Renal pelvis (tissue), 4 donors: ENCODE measurements around the gene ASCC3. TPM values are rescaled to one million over a fixed set of nuclear protein-coding genes. Genes with fewer than 3 reads are reported as not detected.
A peak's percentile ranks its signal among the peaks of the same experiment; 100 is the strongest.
"Not testable (repeated sequence)": the region's sequence is repeated elsewhere in the genome, so short reads cannot be mapped to it uniquely, and the experiment has no call there.

Experiments used
- DNase-seq: peaks from one replicate; pipeline ENCODE4 v3.0.0-alpha.2; 2013
- polyA plus RNA-seq, 3 donors: library from polyadenylated mRNA; unstranded; fragments of 120-200 nt; gene quantifications; one replicate each; pipeline ENCODE4 v1.2.1, GENCODE V29; 2013; ENCODE audit not compliant: insufficient read length in 3 of 3

The ASCC3 gene
- polyA plus RNA-seq, 3 donors: 18.9 to 22.9 (median 20.4) TPM

GRCh38 chr6:100665041-100665380, 216.1 kb downstream of the ASCC3 start:
- no peak for DNase-seq

- peak; percentile 11 for DNase-seq
Observed at GRCh38 chr6:100664274-100665040, 216.7 kb downstream of the ASCC3 start.

GRCh38 chr6:100663219-100663863, 217.8 kb downstream of the ASCC3 start:
- no peak for DNase-seq

GRCh38 chr6:100662264-100662663, 218.9 kb downstream of the ASCC3 start:
- no peak for DNase-seq

- DNase-seq: no peak
Observed at GRCh38 chr6:100658486-100658885, 222.6 kb downstream of the ASCC3 start.

GRCh38 chr6:100657678-100658330, 223.3 kb downstream of the ASCC3 start:
- DNase-seq: peak; percentile 16

GRCh38 chr6:100641147-100641546, 240.0 kb downstream of the ASCC3 start:
- DNase-seq: not testable (repeated sequence)

- DNase-seq: no peak
Observed at GRCh38 chr6:100633096-100633777, 247.9 kb downstream of the ASCC3 start.

GRCh38 chr6:100630536-100630935, 250.6 kb downstream of the ASCC3 start:
- no peak for DNase-seq

GRCh38 chr6:100627911-100628758, 253.0 kb downstream of the ASCC3 start:
- no peak for DNase-seq

GRCh38 chr6:100626721-100627120, 254.4 kb downstream of the ASCC3 start:
- DNase-seq: no peak

- DNase-seq: no peak
Observed at GRCh38 chr6:100622907-100623692, 258.0 kb downstream of the ASCC3 start.

GRCh38 chr6:100620085-100620840, 260.9 kb downstream of the ASCC3 start:
- DNase-seq: no peak

GRCh38 chr6:100618351-100618671, 262.8 kb downstream of the ASCC3 start:
- DNase-seq: no peak

GRCh38 chr6:100617633-100618350, 263.3 kb downstream of the ASCC3 start:
- no peak for DNase-seq

GRCh38 chr6:100614933-100615332, 266.2 kb downstream of the ASCC3 start:
- DNase-seq: no peak

- no peak for DNase-seq
Observed at GRCh38 chr6:100614386-100614785, 266.7 kb downstream of the ASCC3 start.

- DNase-seq: no peak
Observed at GRCh38 chr6:100613656-100614055, 267.5 kb downstream of the ASCC3 start.

GRCh38 chr6:100612094-100612493, 269.0 kb downstream of the ASCC3 start:
- DNase-seq: no peak
